Muscle layer of duodenum (tissue), 2 donors: ENCODE measurements around the gene SHLD1.

Experiments used
- H3K27ac ChIP-seq: one replicate; pipeline ENCODE4 v1.7.0; 2013; ENCODE audit warnings: mild to moderate bottlenecking, low read length
- H3K27me3 ChIP-seq: one replicate; pipeline ENCODE4 v1.7.0; 2013; ENCODE audit warnings: low read depth, mild to moderate bottlenecking, control low read depth, low read length
- H3K36me3 ChIP-seq, 2 donors: one replicate each; pipeline ENCODE4 v1.7.0; 2013; ENCODE audit warnings: low read length in 2 of 2, control low read depth in 1 of 2, mild to moderate bottlenecking in 1 of 2; ENCODE audit not compliant: insufficient read depth in 2 of 2, control insufficient read depth in 1 of 2
- H3K4me1 ChIP-seq, 2 donors: one replicate each; pipeline ENCODE4 v1.7.0; 2013; ENCODE audit warnings: low read length in 2 of 2, mild to moderate bottlenecking in 2 of 2, control low read depth in 1 of 2, moderate library complexity in 1 of 2; ENCODE audit not compliant: insufficient read depth in 2 of 2, control insufficient read depth in 1 of 2
- H3K4me3 ChIP-seq, 2 donors: one replicate each; pipeline ENCODE4 v1.7.0; 2013; ENCODE audit warnings: low read length in 2 of 2, low read depth in 1 of 2, mild to moderate bottlenecking in 1 of 2
- H3K9me3 ChIP-seq, 2 donors: one replicate each; pipeline ENCODE4 v1.7.0; 2013; ENCODE audit warnings: low read length in 2 of 2, control low read depth in 1 of 2, mild to moderate bottlenecking in 1 of 2; ENCODE audit not compliant: control insufficient read depth in 1 of 2
- donor health status: healthy.

SHLD1 gene

GRCh38 chr20:5822569-5822968 lies 72.4 kb downstream of the SHLD1 start:
- H3K9me3 ChIP-seq = no peaks in the 10 kb centered on the region
- no peaks in the 10 kb centered on the region for H3K27me3 ChIP-seq
- H3K4me1 ChIP-seq = peaks cover 0 to 5% of the 10 kb centered on the region in 2 donors
- no peak overlapping the region for H3K4me3 ChIP-seq
- no peak overlapping the region for H3K27ac ChIP-seq
- H3K36me3 ChIP-seq = no peaks in the 10 kb centered on the region

GRCh38 chr20:5825130-5825719 lies 75.0 kb downstream of the SHLD1 start:
- Histone ChIP-seq H3K4me3 (no peak overlapping the region), H3K36me3 (no peaks in the 10 kb centered on the region), H3K9me3 (no peaks in the 10 kb centered on the region), H3K4me1 (peaks cover 0 to 5% of the 10 kb centered on the region in 2 donors), H3K27ac (no peak overlapping the region), H3K27me3 (no peaks in the 10 kb centered on the region)

- Histone ChIP-seq H3K27ac (no peak overlapping the region), H3K9me3 (no peaks in the 10 kb centered on the region), H3K36me3 (no peaks in the 10 kb centered on the region), H3K4me1 (peaks cover 0 to 5% of the 10 kb centered on the region in 2 donors), H3K4me3 (no peak overlapping the region), H3K27me3 (no peaks in the 10 kb centered on the region)
These were observed 77.1 kb downstream of the SHLD1 start for GRCh38 chr20:5827098-5827853.

- no peaks in the 10 kb centered on the region for H3K36me3 ChIP-seq
- H3K4me1 ChIP-seq = peaks cover 0 to 5% of the 10 kb centered on the region in 2 donors
- H3K4me3 ChIP-seq = no peak overlapping the region
- H3K27me3 ChIP-seq = no peaks in the 10 kb centered on the region
- H3K9me3 ChIP-seq = no peaks in the 10 kb centered on the region
- no peak overlapping the region for H3K27ac ChIP-seq
These were observed 77.7 kb downstream of the SHLD1 start for GRCh38 chr20:5827861-5828260.

- Histone ChIP-seq H3K4me3 (no peak overlapping the region), H3K36me3 (no peaks in the 10 kb centered on the region), H3K9me3 (no peaks in the 10 kb centered on the region), H3K27me3 (no peaks in the 10 kb centered on the region), H3K4me1 (peaks cover 0 to 3% of the 10 kb centered on the region in 2 donors), H3K27ac (no peak overlapping the region)
These were observed 79.1 kb downstream of the SHLD1 start for GRCh38 chr20:5829241-5829809.

- Histone ChIP-seq H3K27me3 (no peaks in the 10 kb centered on the region), H3K4me1 (peaks cover 7 to 20% of the 10 kb centered on the region in 2 donors), H3K4me3 (no peak overlapping the region), H3K27ac (no peak overlapping the region), H3K9me3 (no peaks in the 10 kb centered on the region), H3K36me3 (no peaks in the 10 kb centered on the region)
These were observed 81.5 kb downstream of the SHLD1 start for GRCh38 chr20:5831539-5832237.

GRCh38 chr20:5833309-5833941 lies 83.2 kb downstream of the SHLD1 start:
- no peaks in the 10 kb centered on the region for H3K36me3 ChIP-seq
- H3K4me3 ChIP-seq = no peak overlapping the region
- H3K4me1 ChIP-seq = peaks cover 7 to 24% of the 10 kb centered on the region in 2 donors
- H3K9me3 ChIP-seq = no peaks in the 10 kb centered on the region
- H3K27ac ChIP-seq = no peak overlapping the region
- no peaks in the 10 kb centered on the region for H3K27me3 ChIP-seq

GRCh38 chr20:5834436-5835005 lies 84.3 kb downstream of the SHLD1 start:
- Histone ChIP-seq H3K27ac (peak overlapping the region; percentile 52), H3K27me3 (no peaks in the 10 kb centered on the region), H3K36me3 (no peaks in the 10 kb centered on the region), H3K4me3 (no peak overlapping the region), H3K4me1 (peaks cover 7 to 24% of the 10 kb centered on the region in 2 donors), H3K9me3 (no peaks in the 10 kb centered on the region)

GRCh38 chr20:5835321-5835821 lies 85.2 kb downstream of the SHLD1 start:
- Histone ChIP-seq H3K36me3 (no peaks in the 10 kb centered on the region), H3K4me1 (peaks cover 7 to 24% of the 10 kb centered on the region in 2 donors), H3K27me3 (no peaks in the 10 kb centered on the region), H3K9me3 (no peaks in the 10 kb centered on the region), H3K27ac (peak overlapping the region; percentile 52), H3K4me3 (no peak overlapping the region)

- no peaks in the 10 kb centered on the region for H3K9me3 ChIP-seq
- no peaks in the 10 kb centered on the region for H3K36me3 ChIP-seq
- peaks cover 7 to 24% of the 10 kb centered on the region in 2 donors for H3K4me1 ChIP-seq
- H3K27ac ChIP-seq = peak overlapping the region; percentile 35
- H3K4me3 ChIP-seq = no peak overlapping the region
- H3K27me3 ChIP-seq = no peaks in the 10 kb centered on the region
These were observed 85.7 kb downstream of the SHLD1 start for GRCh38 chr20:5835871-5836270.
